Stimulated activated CD8-positive, alpha-beta memory T cell treated with anti-CD3 and anti-CD28 coated beads, Interleukin-7, amount 100 ng/mL, for 48 hours (primary cell): ENCODE results near the gene CDH22.

Source experiments
- DNase-seq, 2 donors: peaks; one replicate each; pipeline ENCODE4 v3.0.0-alpha.2; 2020; ENCODE audit warnings: low read depth in 1 of 2; ENCODE audit errors: extremely low read depth in 1 of 2

The CDH22 gene

DNA sequence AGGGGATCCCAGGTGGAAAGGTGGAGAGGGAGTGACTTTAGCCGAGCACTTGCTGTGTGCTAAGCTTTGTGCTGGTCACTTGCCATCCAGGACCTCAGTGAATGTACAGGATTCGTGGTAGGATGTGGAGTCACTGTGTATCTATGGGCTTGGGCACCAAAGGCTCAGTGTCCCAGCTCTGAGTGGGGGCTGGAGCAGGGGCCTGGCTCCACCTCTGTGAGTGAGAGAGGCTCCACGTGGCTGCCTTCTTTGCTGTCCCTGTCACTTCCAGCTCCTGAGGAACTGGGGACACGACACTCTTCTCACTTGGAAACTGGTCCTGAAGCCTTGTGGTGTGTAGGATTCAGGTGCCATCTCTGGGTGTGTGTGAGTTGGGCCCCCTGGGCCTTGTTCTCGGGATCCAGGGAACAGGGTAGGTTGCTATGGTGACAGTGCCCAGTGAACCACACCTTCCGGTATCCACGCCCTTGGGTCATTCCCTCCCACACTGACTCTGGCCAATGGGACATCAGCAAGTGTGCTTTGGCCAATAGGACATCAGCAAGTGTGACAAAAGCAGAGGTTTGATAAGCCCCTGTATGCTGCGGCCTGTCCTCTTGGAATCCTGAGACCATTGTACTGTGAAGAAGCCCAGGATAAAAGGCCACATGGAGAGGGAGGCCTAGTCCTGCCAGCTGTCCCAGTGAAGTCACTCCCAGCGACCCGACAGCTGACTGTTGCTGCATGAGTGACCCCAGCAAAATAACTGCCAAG is 87.7 kb downstream of the CDH22 start:
- no peak for DNase-seq

DNA sequence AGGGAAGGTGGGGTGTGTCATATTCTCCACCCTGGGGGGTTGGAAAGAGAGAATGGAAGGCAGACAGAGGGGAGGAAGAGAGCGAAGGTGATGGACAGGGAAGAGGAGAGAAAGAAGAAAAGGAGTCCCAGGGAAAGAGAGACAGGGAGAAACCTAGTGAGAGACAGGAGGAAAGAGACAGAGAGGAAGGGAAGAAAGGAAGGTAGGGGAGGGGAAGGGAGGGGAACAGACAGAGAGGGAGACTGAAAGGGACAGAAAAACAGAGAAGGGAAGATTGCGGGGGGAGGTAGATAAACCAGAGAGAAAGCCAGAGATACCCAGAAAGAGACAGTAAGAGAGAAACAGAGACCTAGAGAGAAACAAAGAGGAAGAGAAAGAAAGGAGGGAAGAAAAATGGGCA is 88.4 kb downstream of the CDH22 start:
- no peak for DNase-seq

DNA sequence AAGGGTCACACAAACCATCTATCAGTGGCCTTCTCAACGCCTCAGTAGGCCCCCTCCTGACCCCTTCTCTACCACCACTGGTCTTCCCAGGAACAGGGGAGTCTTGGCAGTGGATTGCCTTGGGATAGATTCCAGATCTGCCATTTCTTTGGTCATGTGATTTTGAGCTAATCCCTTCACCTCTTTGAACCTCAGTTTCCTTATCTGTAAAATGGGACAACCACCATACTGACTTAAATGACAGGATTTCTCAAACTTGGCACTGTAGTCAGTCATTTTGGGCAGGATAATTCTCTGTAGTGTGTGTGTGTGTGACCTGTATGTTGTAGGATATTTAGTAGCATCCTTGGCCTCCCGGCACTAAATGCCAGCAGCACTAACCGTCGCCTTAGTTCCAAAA is 89.1 kb downstream of the CDH22 start:
- no peak for DNase-seq

DNA sequence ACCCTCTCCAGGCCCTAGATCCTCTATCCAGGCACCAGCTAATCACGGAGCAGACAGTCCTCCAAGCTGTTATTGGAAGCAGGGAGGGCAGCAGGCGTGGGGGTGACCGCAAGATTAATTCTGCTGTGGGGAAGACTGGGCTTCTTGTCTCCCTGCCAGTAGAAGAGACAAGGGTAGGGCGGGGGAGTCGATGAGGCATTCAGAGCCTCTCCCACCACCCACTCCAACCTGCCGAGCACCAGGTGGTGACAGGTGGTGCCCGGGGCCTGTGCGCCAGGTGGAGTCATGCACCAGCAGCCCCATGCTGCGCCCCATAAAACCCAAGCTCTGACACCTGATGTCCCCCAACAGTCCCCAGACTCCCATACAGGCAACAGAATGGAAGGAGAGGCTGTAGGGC is 89.6 kb downstream of the CDH22 start:
- no peak for DNase-seq

DNA sequence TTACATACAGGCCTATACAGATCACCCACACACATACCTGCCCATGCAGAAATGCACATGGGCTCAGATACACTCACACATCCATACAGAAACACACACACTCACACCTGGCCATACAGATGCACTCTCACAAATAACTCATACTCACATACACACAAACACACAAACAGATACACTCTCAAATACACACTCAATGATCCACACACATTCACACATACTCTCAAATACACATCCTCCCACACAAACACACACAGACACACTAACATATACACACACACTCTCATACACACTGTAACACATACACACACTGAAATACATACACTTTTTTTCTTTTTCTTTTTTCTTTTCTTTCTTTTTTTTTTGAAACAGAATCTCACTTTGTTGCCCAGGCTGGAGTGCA is 90.7 kb downstream of the CDH22 start:
- no peak for DNase-seq

DNA sequence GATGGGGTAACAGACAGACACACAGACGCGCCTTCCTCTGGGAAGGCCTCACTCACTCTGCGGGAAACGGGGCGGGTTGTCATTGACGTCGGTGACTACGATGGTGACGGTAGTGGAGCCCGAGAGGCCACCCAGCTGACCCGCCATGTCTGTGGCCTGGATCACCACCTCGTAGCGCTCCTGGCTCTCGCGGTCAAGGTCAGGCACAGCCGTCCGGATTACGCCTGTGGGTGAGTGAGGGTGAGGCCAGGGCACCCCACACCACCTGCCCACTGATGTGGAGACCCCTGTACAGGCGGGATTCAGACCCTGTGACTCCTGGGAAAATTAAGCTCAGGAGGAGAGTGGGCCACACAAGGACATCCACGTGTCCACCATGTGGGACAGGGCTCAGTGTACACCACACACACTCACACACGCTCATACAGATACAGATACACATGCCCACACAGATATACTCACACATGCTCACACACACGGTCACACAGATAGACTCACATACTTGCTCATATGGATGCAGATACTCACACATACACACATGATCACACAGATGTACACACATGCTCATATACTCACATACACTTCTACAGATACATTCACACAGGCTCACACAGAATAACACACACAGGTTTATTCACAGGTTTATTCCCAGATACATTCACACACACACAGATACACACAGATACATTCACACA is 91.4 kb downstream of the CDH22 start:
- DNase-seq: no peak

DNA sequence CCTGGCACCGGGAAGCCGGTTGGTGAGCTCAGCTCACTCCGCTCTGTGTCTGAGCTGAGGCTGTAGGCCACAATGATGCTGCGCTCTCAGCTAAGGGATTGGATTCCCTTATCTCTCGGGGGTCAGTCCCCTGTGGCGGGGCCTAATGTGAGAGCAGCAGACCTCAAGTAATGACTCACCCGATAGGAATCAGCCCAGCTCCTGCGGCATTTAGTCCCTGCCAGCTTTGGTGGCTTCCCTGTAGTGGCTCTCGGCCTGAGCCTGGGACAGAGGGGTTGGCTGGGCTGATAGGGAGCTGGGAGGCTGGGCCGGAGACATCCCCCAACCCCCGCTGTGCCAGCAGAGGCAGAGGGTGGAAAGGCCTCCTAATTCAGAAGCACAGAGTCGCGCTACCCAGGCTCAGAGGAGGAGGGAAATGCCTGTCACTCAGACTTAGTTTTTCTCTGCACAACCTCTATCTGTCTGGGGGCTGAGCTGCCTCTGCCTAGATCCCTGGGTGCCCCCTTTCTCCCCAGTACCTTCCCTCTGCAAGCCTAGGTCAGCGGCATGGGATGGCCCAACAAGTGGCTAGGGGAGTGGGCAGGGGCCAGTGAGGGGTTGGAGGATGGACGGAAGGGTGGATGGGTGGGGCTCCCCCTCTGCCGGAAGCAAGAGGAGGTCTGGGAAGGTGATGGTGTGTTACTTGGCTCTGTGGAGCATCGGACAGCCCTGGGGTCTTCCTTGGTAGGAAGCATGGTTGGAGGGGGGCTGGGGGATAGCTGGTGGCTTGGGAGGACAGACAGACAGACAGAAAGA is 92.2 kb downstream of the CDH22 start:
- no peak for DNase-seq

DNA sequence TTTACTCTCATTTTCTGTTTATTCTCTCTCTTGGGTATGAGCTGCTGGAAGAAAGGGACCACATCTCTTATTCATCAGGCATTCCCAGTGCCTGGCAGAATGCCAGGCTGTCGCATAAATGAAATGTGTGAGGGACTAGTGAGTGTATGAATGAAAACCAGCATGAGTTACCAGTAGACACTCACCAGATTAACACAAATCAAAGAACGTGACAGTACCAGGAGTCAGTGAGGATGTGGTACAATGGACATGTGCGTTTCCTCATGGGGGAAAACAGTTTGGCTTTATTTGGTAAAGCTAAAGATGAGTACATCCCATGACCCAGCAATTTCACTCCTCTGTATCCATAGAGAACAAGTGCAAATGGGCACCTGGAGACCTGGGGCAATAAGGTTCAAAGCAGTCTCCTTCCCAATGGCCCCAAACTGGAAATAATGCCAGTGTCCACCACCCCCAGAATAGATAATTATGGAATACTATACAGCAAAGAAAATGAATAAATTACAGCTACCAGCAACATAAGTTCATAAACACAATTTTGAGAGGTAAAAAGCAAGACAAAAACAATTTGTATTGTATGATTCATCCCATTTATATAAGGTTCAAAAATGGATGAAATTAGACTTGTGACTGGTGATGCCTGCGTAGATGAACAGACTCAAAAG is 93.3 kb downstream of the CDH22 start:
- no peak for DNase-seq

DNA sequence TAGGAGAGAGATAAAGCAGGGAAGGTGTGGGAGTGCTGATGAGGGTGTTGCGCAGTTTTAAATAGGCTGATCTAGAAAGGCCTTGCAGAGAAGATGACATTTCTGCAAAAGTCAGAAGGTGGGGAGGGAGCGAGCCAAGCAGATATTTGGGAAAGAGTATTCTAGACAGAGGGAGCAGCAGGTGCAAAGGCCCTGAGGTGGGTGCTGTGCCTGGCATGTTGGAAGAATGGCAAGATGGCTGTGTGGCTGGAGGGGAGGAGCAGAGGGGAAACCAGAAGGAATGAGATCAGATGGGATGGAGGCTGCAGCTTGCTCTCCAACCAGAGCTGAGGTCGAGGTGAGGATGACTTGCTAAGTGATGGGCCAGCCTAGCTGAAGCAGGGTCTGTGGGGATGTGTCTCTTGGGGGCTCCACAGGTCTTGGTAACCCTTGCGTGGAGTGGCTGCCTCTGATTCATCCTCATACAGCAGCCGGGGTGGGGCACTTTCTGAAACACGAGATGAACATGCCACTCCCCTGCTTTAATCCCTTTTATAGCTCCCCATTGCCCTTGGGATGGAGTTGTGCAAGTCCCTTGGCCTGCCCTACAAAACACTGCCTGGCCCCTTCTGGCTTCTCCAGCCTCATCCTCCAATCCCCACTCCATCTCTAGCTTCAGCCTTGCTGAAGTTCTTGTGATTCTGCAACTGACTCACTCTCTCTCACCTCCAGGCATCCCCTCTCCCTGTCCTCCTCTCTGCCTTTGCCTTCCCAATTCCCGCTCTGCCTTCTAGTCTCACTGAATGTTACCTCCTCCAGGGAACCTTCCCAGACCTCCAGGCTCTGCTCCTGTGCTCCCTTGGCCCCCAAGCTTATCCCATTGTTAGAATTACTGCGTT is 94.1 kb downstream of the CDH22 start:
- no peak for DNase-seq

DNA sequence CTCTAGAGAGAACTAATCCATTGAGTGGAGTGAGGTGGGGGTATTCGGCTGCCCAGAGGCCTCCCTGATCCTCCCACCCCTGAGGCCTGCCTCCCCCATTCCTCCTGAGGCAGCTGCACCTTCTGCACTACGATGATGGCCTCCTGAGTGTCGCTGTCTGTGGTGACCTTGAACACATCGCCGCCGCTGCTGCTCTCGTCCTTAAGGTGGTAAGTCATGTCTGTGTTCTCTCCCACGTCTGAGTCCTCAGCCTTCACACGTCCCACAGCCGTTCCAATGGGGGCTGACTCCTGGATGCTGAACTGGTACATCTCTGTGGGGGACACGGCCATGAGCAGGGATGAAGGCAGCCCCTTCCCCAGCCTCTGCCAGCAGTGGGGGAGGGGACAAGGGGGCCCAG is 95.4 kb downstream of the CDH22 start:
- DNase-seq: no peak

DNA sequence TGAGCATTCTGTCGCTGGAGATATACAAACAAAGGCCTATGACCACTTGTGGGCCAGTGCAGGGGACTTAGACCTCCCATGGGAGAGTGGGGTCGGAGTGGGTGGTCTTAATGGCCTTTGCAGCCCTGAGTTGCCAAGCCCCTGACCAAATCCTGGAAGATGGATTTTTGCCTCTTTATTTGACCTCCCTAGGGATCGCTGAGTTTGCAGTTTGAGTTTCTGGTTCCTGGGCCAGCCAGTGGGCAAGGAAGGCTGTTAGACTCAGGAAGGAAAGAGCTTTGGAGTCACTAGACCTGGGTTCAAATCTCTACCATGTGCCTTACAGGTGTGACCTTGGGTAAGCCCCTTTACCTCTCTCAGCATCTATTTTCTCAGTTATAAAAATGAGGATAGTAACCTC is 96.0 kb downstream of the CDH22 start:
- no peak for DNase-seq

DNA sequence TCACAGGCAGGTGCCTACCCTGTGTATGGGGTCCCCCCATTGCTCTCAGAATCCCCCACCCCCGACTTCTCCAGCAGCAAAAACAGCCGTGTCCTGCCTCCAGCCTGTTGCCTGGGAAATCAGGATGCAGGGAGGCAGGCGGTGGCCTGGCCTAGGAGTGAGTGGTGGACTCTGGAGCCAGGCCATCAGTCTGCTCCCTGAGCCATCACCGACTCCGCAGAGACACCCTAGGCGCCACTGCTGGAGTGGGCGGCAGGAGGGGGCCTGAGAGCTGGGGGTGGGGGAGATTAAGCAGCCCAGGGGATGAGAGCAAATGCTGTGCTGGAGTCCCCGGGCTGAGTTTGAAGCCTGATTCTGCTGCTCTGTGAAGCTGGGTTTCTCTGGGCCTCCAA is 97.0 kb downstream of the CDH22 start:
- no peak for DNase-seq

DNA sequence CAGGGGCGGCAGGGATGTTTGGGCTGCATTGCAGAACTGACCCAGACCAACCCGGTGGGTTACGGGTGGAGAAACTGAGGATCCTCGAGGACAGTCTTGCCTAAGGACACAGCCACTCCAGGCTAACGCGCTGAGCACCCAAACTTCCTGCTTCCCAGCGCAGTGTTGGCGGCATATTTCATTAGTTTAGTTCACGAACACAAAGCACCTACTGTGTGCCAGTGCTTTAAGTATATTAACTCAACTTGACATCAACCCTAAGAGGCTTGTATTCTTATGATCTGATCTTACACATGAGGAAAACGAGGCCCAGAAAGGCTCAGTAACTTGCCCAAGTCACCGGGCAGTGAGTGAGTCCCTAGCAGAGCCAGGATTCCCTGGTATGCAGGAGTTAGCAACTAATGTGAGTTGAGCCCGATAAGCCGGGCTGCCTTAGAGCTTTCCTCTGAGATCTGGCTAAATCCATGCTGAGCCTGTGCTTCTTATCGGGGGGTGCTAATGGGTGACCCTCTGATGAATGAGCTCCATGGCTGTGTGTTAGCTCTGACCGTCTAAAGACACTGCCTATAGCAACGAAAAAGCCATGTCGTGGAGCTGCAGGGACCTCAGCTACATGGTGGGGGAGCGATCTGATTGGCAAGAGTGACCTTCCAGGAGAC is 97.5 kb downstream of the CDH22 start:
- DNase-seq: no peak

DNA sequence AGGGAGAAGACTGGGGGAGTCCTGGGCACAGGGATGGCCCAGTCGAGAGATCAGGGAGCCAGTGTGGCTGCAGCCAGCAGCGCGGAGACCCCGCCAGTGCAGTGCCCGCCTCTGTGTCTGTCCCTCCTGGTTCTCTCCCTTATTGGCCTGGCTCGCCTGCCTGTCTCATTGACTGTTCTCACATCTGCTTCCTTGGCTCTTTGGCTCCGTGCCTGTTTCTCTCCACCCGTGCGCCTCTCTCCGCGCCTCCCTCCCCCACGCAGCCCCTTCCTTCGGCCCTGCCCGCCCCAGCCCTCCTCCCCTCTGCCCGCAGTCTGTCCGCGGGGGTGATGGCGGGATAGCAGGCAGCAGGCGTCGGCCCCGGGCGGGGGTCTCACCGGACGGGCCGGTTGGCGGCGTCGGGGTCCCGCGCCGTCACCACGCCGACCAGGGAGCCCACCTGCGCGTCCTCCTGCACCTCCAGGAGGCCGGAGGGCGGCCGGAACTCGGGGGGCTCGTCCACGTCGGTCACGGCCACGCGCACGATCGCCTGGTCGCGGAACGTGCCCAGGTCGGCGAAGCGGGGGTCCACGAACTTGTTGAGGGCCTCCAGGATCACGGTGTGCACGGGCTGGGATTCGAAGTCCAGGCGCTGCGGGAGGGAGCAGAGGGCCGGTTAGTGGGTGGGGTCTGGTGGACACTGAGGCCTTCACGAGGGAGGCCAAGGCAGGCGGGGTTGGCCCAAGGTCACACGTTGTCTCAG is 98.2 kb downstream of the CDH22 start:
- DNase-seq: no peak

DNA sequence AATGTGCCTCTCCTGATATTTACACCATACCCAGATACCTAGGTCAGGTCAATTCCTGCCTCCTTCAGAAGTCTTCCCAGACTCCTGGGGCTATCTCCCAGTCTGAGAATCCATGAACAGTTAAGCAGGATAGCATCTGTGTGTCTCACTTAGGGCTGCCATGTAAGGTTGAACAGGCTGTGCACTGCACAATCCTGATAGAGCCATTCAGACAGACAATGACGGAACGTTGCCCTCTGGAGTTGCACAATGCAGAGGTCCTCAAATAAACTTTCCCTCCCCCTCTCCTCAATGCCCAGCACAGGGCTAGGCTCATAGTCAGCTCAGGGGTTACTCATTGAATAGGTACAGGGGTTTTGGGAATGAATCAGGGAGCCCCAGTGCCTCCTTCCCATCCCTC is 100.5 kb downstream of the CDH22 start:
- DNase-seq: no peak

DNA sequence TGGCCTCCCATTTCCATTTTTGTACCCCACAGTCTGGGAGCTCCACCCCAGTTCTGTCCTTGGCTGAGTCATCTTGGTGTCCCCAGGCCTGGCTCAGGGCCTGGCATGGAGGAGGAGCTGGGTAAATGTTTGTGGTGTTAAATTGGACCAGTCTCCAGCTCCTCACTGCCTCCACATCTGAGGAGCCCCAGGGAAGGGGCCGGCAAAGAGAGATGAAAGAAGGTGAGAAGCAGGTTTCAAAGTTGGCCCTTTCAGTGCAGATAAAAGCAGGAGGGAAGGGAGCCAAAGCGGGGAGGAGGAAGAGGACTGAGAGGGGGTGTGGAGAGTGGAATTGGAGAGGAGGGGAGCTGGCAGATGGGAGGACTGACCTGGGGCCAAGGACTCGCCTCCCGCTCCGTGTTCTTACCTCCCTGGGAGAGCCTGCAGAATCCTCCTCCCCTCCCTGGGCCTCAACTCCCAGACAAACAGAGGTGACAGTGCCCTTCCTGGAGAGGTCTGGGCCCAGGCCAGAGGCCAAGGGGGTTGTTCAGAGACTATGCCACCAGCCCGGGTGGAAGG is 101.2 kb downstream of the CDH22 start:
- DNase-seq: no peak

DNA sequence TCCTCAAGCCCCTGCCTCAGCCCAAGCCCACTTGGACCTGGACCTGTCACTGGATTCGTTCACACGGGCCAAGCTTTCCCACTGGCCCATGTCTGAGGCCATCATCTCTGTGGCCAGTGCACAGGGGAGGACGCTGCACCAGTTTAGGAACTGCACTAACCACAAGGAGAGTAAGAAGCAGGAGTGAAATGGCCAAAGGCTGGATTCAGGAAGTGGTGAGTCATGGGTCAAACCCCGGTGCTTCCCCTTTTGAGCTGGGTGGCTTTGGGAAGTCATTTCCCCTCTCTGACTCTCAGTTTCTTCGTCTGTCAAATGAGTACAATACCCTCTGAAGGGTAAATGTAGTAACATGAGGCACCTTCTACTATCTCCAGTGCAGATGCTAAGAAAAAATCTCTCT is 102.3 kb downstream of the CDH22 start:
- no peak for DNase-seq

DNA sequence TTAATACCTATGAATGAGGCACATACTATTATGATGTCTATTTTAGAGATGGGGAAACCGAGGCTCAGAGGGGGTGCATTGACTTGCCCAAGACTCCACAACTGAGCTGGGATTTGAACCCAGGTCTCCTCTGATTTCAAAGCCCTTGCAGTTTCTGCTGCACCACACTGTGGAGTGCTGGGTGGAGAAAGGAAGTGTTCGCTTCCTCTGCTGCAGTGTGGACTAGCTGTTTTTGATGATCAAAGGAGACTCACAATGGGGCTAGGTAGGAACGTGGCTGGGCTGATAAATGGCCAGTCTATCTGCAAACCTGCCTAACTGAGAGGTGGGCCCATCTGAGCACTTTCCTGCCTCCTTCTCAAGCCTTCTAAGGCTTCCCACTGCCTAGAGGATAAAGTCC is 102.9 kb downstream of the CDH22 start:
- no peak for DNase-seq

DNA sequence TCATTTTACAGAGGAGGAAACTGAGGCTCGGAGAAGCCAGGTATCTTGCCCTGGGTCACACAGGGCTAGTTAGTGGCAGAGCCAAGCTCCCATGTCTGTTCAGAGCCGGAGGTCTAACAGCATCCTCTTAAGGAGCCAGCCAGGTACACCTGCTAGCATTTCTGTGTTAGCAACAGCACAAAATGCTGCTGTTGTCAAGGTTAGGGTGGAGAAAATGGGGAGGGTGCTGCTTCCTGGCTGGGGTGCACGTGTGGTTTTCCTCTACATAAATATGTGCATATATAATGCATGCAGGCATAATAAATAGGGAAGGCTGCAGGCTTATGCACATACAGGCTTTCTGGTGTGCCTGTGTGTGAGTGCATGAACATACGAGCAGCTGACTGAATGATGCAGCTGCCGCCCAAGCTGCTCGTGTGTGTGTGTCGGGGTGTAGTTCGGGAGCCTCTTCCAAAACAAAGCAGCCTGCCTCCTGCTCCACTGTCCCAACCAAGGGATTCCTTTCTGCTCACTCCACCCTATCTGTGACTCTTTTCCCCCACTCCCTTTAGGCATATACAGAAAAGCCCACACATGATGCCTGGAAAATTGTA is 103.6 kb downstream of the CDH22 start:
- no peak for DNase-seq
